ENCODE measurements around the gene SCAF11.

SCAF11 gene

GRCh38 chr12:45981075-45981837 lies 9.1 kb downstream of the SCAF11 start:
- no peak for DNase-seq

GRCh38 chr12:45980540-45980939 lies 9.8 kb downstream of the SCAF11 start:
- no peak for DNase-seq

GRCh38 chr12:45978108-45978507 lies 12.3 kb downstream of the SCAF11 start:
- DNase-seq, result no peak

GRCh38 chr12:45977620-45978019 lies 12.8 kb downstream of the SCAF11 start:
- DNase-seq, result no peak

- no peak for DNase-seq
Measured at GRCh38 chr12:45975506-45975905, 14.9 kb downstream of the SCAF11 start.

GRCh38 chr12:45974883-45975282 lies 15.5 kb downstream of the SCAF11 start:
- DNase-seq, result no peak

GRCh38 chr12:45974171-45974719 lies 16.1 kb downstream of the SCAF11 start:
- no peak for DNase-seq

- DNase-seq, result no peak
Measured at GRCh38 chr12:45973526-45973925, 16.8 kb downstream of the SCAF11 start.

- no peak for DNase-seq
Measured at GRCh38 chr12:45970391-45970790, 20.0 kb downstream of the SCAF11 start.

- DNase-seq, result no peak
Measured at GRCh38 chr12:45969084-45969483, 21.3 kb downstream of the SCAF11 start.

- DNase-seq, result no peak
Measured at GRCh38 chr12:45966486-45966885, 23.9 kb downstream of the SCAF11 start.

GRCh38 chr12:45962553-45963325 lies 27.6 kb downstream of the SCAF11 start:
- DNase-seq, result no peak

- no peak for DNase-seq
Measured at GRCh38 chr12:45959728-45960127, 30.6 kb downstream of the SCAF11 start.

- DNase-seq, result no peak
Measured at GRCh38 chr12:45959025-45959424, 31.3 kb downstream of the SCAF11 start.

GRCh38 chr12:45948546-45948945 lies 41.8 kb downstream of the SCAF11 start:
- no peak for DNase-seq

GRCh38 chr12:45946435-45946834 lies 43.9 kb downstream of the SCAF11 start:
- no peak for DNase-seq

GRCh38 chr12:45944771-45945170 lies 45.6 kb downstream of the SCAF11 start:
- no peak for DNase-seq

- no peak for DNase-seq
Measured at GRCh38 chr12:45939759-45940158, 50.6 kb downstream of the SCAF11 start.

- DNase-seq, result no peak
Measured at GRCh38 chr12:45938566-45938965, 51.8 kb downstream of the SCAF11 start.

GRCh38 chr12:45934956-45935355 lies 55.4 kb downstream of the SCAF11 start:
- no peak for DNase-seq

- DNase-seq, result no peak
Measured at GRCh38 chr12:45933504-45933903, 56.9 kb downstream of the SCAF11 start.

GRCh38 chr12:45930369-45930768 lies 60.0 kb downstream of the SCAF11 start:
- no peak for DNase-seq

GRCh38 chr12:45928309-45928708 lies 62.1 kb downstream of the SCAF11 start:
- DNase-seq, result no peak

- DNase-seq, result no peak
Measured at GRCh38 chr12:45918818-45919217, 71.6 kb downstream of the SCAF11 start.

Measured in NCI-H526 treated with DMSO at 0.1 percent for 48 hours (cell line).